ENCODE results near the gene EFEMP2.

EFEMP2 gene

DNA sequence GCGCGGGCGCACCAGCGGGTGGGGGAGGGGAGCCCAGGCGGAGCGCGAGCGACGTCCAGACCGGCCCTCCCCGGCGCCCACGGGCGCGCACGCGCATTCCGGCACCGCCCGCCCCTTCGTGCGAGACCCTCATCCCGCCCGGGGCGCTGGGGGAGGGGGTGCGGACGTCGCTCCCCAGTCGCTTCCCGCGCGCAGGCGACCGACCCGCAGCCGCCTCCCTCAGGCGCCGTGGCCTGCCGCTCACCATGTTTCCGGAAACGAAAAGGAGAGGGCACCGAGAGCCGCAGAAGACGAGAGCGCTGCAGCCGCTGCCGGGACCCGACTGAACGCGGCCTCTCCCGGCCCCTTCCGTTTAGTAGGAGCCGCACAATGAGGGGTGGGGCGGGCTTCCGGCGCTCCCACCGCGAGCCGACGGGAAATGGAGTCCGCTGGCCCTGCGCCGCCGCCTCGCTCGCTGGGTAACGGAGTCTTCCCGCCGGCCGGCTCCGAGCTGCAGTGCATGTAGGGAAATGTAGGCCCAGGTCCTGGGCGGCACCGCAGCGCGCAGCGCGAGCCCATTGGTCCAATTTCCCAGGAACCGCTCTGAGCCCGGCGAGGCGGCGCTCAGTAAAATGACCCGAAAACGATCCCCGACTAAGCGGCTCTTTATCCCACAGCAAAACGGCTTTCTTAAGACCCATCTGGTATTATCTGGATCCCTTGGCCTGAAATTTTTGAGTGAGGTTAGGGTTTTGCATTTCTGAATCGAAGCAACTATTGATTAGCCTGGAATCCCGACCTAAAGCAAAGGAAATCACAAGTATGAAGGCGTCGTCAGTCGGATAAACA lies 14.5 kb downstream of the EFEMP2 start, which contains the start of gene CFL1:
Gene CFL1 (minus strand): TSS at position 328 of the 828 bp plus-strand sequence. CDS start 81 bp downstream, at position 247.
- H3K79me1 ChIP-seq (ENCODE audit: low read depth, low read length), result peaks cover 37% of the 10 kb centered on the region
- H3K27ac ChIP-seq (replicated peaks; ENCODE audit: low read length), result peak within 1 kb of the TSS; percentile 95
- no CpG with 5 or more reads among the region's 92 CpGs for WGBS, 2 donors (ENCODE audit: extremely low coverage in 2 of 2, insufficient read length in 2 of 2, insufficient replicate concordance in 1 of 2)
- H2AK5ac ChIP-seq (ENCODE audit: low read depth, low read length), result peak within 1 kb of the TSS; percentile 96
- peak within 1 kb of the TSS; percentile 79 for H2BK5ac ChIP-seq (ENCODE audit: low read length)
- H3K4me1 ChIP-seq (ENCODE audit: control insufficient read depth in 2 of 2, insufficient read depth in 1 of 2, low read depth in 1 of 2, low read length in 2 of 2), result peaks cover 8 to 17% of the 10 kb centered on the region in 2 donors
- no peak within 1 kb of the TSS for H2BK12ac ChIP-seq (ENCODE audit: low read length)
- H4K91ac ChIP-seq (ENCODE audit: low read depth, low read length, poor library complexity), result no peak within 1 kb of the TSS
- H3K36me3 ChIP-seq (replicated peaks in 1 of 2; ENCODE audit: control insufficient read depth in 2 of 2, insufficient read depth in 2 of 2, low read length in 2 of 2), result peaks cover 48 to 55% of the 10 kb centered on the region in 2 donors
- H3K14ac ChIP-seq (ENCODE audit: low read length), result peak within 1 kb of the TSS; percentile 92
- H3K4me3 ChIP-seq (ENCODE audit: low read length in 2 of 2), result peak within 1 kb of the TSS; percentile 83 to 98
- DNase-seq (ENCODE audit: low spot score), result peak; percentile 97
- H2BK120ac ChIP-seq (ENCODE audit: low read depth, low read length), result no peak within 1 kb of the TSS
- H3K4me2 ChIP-seq (ENCODE audit: insufficient read depth, low read length, poor library complexity, severe bottlenecking), result peak within 1 kb of the TSS; percentile 97
- H3K27me3 ChIP-seq (ENCODE audit: control insufficient read depth in 3 of 3, insufficient read depth in 3 of 3, low read depth in 1 of 3, low read length in 3 of 3), result no peaks in the 10 kb centered on the region
- H3K9me3 ChIP-seq (replicated peaks in 1 of 2; ENCODE audit: control insufficient read depth in 2 of 2, insufficient read depth in 1 of 2, low read depth in 1 of 2, low read length in 2 of 2), result peaks cover 0 to under 1% of the 10 kb centered on the region in 2 donors
- peak within 1 kb of the TSS; percentile 100 for H3K23ac ChIP-seq (ENCODE audit: low read depth, low read length, poor library complexity)
- H4K8ac ChIP-seq (ENCODE audit: low read depth, low read length), result no peak within 1 kb of the TSS
- H3K18ac ChIP-seq (ENCODE audit: low read length), result peak within 1 kb of the TSS; percentile 98
- H3K9ac ChIP-seq (ENCODE audit: low read depth, low read length, poor library complexity), result peak within 1 kb of the TSS; percentile 100
- peak within 1 kb of the TSS; percentile 63 for H2AFZ ChIP-seq (ENCODE audit: low read length)
- peak within 1 kb of the TSS; percentile 50 for H2BK15ac ChIP-seq (ENCODE audit: low read length)
- peak within 1 kb of the TSS; percentile 68 for H3K4ac ChIP-seq (ENCODE audit: low read length)

DNA sequence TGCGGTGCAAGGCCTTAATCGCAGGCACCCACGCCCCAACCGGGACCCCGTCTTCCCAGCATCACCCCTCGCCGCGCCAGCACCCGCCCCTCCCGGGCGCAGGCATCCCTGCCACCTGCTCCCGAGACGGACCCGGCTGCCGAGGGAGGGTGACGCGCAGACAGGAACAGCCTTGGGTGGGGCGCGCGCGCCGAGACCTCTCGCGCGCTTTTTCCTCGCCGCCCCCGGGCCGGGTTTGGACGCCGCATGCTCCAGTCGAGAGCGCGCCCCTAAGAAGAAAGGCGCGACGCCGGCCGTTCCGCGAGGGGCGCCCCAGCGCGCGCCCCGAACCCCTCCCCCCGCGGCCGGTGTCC lies 15.1 kb downstream of the EFEMP2 start:
- H3K4me1 ChIP-seq (ENCODE audit: control insufficient read depth in 2 of 2, insufficient read depth in 1 of 2, low read depth in 1 of 2, low read length in 2 of 2), result peaks cover 8 to 17% of the 10 kb centered on the region in 2 donors
- H2BK120ac ChIP-seq (ENCODE audit: low read depth, low read length), result no peak overlapping the region
- peaks cover 37% of the 10 kb centered on the region for H3K79me1 ChIP-seq (ENCODE audit: low read depth, low read length)
- no CpG with 5 or more reads among the region's 49 CpGs for whole genome bisulfite sequencing, 2 donors (ENCODE audit: extremely low coverage in 2 of 2, insufficient read length in 2 of 2, insufficient replicate concordance in 1 of 2)
- peak overlapping the region; percentile 100 for H3K9ac ChIP-seq (ENCODE audit: low read depth, low read length, poor library complexity)
- H4K91ac ChIP-seq (ENCODE audit: low read depth, low read length, poor library complexity), result no peak overlapping the region
- H3K4me2 ChIP-seq (ENCODE audit: insufficient read depth, low read length, poor library complexity, severe bottlenecking), result peak overlapping the region; percentile 72
- H3K9me3 ChIP-seq (replicated peaks in 1 of 2; ENCODE audit: control insufficient read depth in 2 of 2, insufficient read depth in 1 of 2, low read depth in 1 of 2, low read length in 2 of 2), result peaks cover 0 to 2% of the 10 kb centered on the region in 2 donors
- H3K23ac ChIP-seq (ENCODE audit: low read depth, low read length, poor library complexity), result peak overlapping the region; percentile 100
- peak overlapping the region; percentile 95 for H3K27ac ChIP-seq (replicated peaks; ENCODE audit: low read length)
- peaks cover 46 to 55% of the 10 kb centered on the region in 2 donors for H3K36me3 ChIP-seq (replicated peaks in 1 of 2; ENCODE audit: control insufficient read depth in 2 of 2, insufficient read depth in 2 of 2, low read length in 2 of 2)
- no peak overlapping the region for H2AFZ ChIP-seq (ENCODE audit: low read length)
- H2AK5ac ChIP-seq (ENCODE audit: low read depth, low read length), result peak overlapping the region; percentile 96
- peak overlapping the region; percentile 50 for H2BK15ac ChIP-seq (ENCODE audit: low read length)
- no peak overlapping the region for H4K8ac ChIP-seq (ENCODE audit: low read depth, low read length)
- H3K4ac ChIP-seq (ENCODE audit: low read length), result peak overlapping the region; percentile 68
- peak overlapping the region; percentile 79 for H2BK5ac ChIP-seq (ENCODE audit: low read length)
- peak overlapping the region; percentile 98 for H3K18ac ChIP-seq (ENCODE audit: low read length)
- H2BK12ac ChIP-seq (ENCODE audit: low read length), result no peak overlapping the region
- H3K14ac ChIP-seq (ENCODE audit: low read length), result peak overlapping the region; percentile 92
- DNase-seq (ENCODE audit: low spot score), result no peak
- peak overlapping the region; percentile 83 to 98 for H3K4me3 ChIP-seq (ENCODE audit: low read length in 2 of 2)
- no peaks in the 10 kb centered on the region for H3K27me3 ChIP-seq (ENCODE audit: control insufficient read depth in 3 of 3, insufficient read depth in 3 of 3, low read depth in 1 of 3, low read length in 3 of 3)

DNA sequence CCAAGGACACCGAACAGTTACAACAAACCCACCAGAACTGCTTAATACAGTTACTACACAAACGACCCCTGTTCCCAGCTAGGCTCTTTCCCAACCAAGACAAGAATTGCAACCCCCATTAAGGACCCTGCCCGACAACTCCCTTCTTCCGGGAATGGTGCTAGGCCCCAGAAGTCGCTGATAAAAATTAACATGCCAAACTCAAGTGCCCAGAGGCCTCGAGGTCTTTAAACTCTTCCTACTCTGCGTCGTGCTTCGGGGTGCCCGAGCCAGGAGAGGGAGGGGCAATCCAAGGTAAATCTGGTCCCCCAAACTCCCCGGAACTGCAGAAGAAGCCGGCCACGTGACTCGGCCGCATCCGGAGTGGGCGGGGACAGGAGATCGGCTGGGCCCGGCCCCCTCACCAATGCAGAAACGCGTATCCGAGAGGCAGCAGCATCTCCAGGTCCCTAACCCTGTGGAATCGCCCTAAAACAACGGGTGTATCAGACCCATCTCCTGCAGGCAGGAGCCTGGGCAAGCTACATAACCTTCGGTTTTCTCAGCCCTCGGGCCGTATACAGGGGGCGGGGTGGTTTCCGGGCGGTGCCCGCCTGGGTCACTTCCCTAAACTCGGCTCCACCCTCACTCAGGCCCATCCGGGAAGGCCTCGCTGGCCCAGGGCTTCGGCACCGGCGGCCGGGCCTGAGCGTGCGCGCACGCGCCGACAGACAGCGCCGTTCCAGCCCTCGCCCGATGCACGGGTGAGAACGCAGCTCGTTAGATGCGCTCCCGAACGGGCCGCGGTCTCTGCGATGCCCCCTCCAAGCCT lies 15.7 kb downstream of the EFEMP2 start:
- Histone ChIP-seq H3K27ac (replicated peaks; ENCODE audit: low read length) (peak overlapping the region; percentile 95), H3K4me2 (ENCODE audit: insufficient read depth, low read length, poor library complexity, severe bottlenecking) (peak overlapping the region; percentile 87)
- peak; percentile 50 for DNase-seq (ENCODE audit: low spot score)

More for the DNA sequence above, 15.7 kb downstream of the EFEMP2 start:
- peak overlapping the region; percentile 50 for H2BK15ac ChIP-seq (ENCODE audit: low read length)
- H3K14ac ChIP-seq (ENCODE audit: low read length), result peak overlapping the region; percentile 92
- H2BK120ac ChIP-seq (ENCODE audit: low read depth, low read length), result no peak overlapping the region
- peak overlapping the region; percentile 98 for H3K18ac ChIP-seq (ENCODE audit: low read length)
- H3K4me1 ChIP-seq (ENCODE audit: control insufficient read depth in 2 of 2, insufficient read depth in 1 of 2, low read depth in 1 of 2, low read length in 2 of 2), result peaks cover 8 to 17% of the 10 kb centered on the region in 2 donors
- peak overlapping the region; percentile 79 for H2BK5ac ChIP-seq (ENCODE audit: low read length)
- H2AK5ac ChIP-seq (ENCODE audit: low read depth, low read length), result peak overlapping the region; percentile 96
- H3K4ac ChIP-seq (ENCODE audit: low read length), result peak overlapping the region; percentile 68
- H3K4me3 ChIP-seq (ENCODE audit: low read length in 2 of 2), result peak overlapping the region; percentile 83 to 98
- H2AFZ ChIP-seq (ENCODE audit: low read length), result peak overlapping the region; percentile 27
- H3K79me1 ChIP-seq (ENCODE audit: low read depth, low read length), result peaks cover 34% of the 10 kb centered on the region
- H3K9ac ChIP-seq (ENCODE audit: low read depth, low read length, poor library complexity), result peak overlapping the region; percentile 100
- WGBS, 2 donors (ENCODE audit: extremely low coverage in 2 of 2, insufficient read length in 2 of 2, insufficient replicate concordance in 1 of 2), result no CpG with 5 or more reads among the region's 57 CpGs
- no peaks in the 10 kb centered on the region for H3K27me3 ChIP-seq (ENCODE audit: control insufficient read depth in 3 of 3, insufficient read depth in 3 of 3, low read depth in 1 of 3, low read length in 3 of 3)
- H3K23ac ChIP-seq (ENCODE audit: low read depth, low read length, poor library complexity), result peak overlapping the region; percentile 100
- peaks cover 46 to 55% of the 10 kb centered on the region in 2 donors for H3K36me3 ChIP-seq (replicated peaks in 1 of 2; ENCODE audit: control insufficient read depth in 2 of 2, insufficient read depth in 2 of 2, low read length in 2 of 2)
- peaks cover 0 to 3% of the 10 kb centered on the region in 2 donors for H3K9me3 ChIP-seq (replicated peaks in 1 of 2; ENCODE audit: control insufficient read depth in 2 of 2, insufficient read depth in 1 of 2, low read depth in 1 of 2, low read length in 2 of 2)
- H2BK12ac ChIP-seq (ENCODE audit: low read length), result no peak overlapping the region
- no peak overlapping the region for H4K8ac ChIP-seq (ENCODE audit: low read depth, low read length)
- no peak overlapping the region for H4K91ac ChIP-seq (ENCODE audit: low read depth, low read length, poor library complexity)

Data from neuronal stem cell (in vitro differentiated cells).